AG04449 (cell line): ENCODE data around the gene PCP2.

ENCODE experiments used
- CTCF ChIA-PET: fragments of 350-600 bp; formaldehyde crosslinking; extraction: SDS; loops from one replicate; lab custom pipeline; 2021; ENCODE audit warnings: antibody characterized with exemption; lab: Yijun Ruan, JAX
- POLR2A ChIA-PET: fragments of 400-600, 350-600 bp; formaldehyde crosslinking; extraction: SDS; loops from one replicate; lab custom pipeline; 2020; ENCODE audit warnings: antibody characterized with exemption, inconsistent platforms; lab: Yijun Ruan, JAX
- DNase-seq: peaks from one replicate; pipeline ENCODE4 v3.0.0-alpha.2; 2010; ENCODE audit warnings: low read depth, low spot score
- H3K4me3 ChIP-seq: 2 replicates; pipeline ENCODE4 v1.5.1; 2011; ENCODE audit warnings: low read depth, mild to moderate bottlenecking, control low read depth, low read length
- CTCF ChIP-seq: IDR thresholded peaks from one replicate; pipeline ENCODE4 v1.5.1; 2011; ENCODE audit warnings: mild to moderate bottlenecking, moderate library complexity, low read length, control low read depth, inconsistent platforms; ENCODE audit not compliant: insufficient read depth; ENCODE audit errors: missing control alignments

PCP2 gene

GRCh38 chr19:7642295-7643030 is 8.9 kb upstream of the PCP2 start:
- ChIA-PET CTCF (interaction anchor here (1.6 to 2.8 kb wide), 2 partner anchors 8 to 39 kb away, joined by 5 to 18 read pairs; partner anchors contain the start of gene TRAPPC5), POLR2A (no interaction called here)
- TF ChIP-seq CTCF = no peak
- H3K4me3 ChIP-seq = no peak overlapping the region
- no peak for DNase-seq

GRCh38 chr19:7641290-7642276 is 8.1 kb upstream of the PCP2 start:
- CTCF ChIA-PET = interaction anchor here (0.7 to 2.8 kb wide), 4 partner anchors 9 to 262 kb away, joined by 3 to 18 read pairs (median 4); partner anchors contain the start of gene TRAPPC5
- no peak overlapping the region for H3K4me3 ChIP-seq
- no peak for TF ChIP-seq CTCF
- DNase-seq = no peak
- POLR2A ChIA-PET = no interaction called here

GRCh38 chr19:7640803-7641202 is 7.3 kb upstream of the PCP2 start:
- DNase-seq = no peak
- TF ChIP-seq CTCF = no peak
- ChIA-PET CTCF (interaction anchor here (0.7 to 2.8 kb wide), 3 partner anchors 10 to 261 kb away, joined by 3 to 18 read pairs (median 3); no protein-coding TSS in a partner anchor), POLR2A (no interaction called here)
- no peak overlapping the region for H3K4me3 ChIP-seq

- no peak overlapping the region for H3K4me3 ChIP-seq
- TF ChIP-seq CTCF = no peak
- no peak for DNase-seq
- ChIA-PET POLR2A (no interaction called here), CTCF (no interaction called here)
These were observed 6.4 kb upstream of the PCP2 start for GRCh38 chr19:7639863-7640348.

- ChIA-PET POLR2A (no interaction called here), CTCF (interaction anchor here (0.8 to 1.8 kb wide), 2 partner anchors 13 to 42 kb away, joined by 4 to 12 read pairs; partner anchors contain the start of gene TRAPPC5)
- no peak for DNase-seq
- H3K4me3 ChIP-seq = no peak overlapping the region
- TF ChIP-seq CTCF = no peak
These were observed 5.4 kb upstream of the PCP2 start for GRCh38 chr19:7638802-7639465.
